Fibroblast of skin of left biceps (primary cell): ENCODE data around the gene CCDC117.

Source experiments
- DNase-seq, 2 experiments: peaks; one replicate each; pipeline ENCODE4 v3.0.0-alpha.2; 2013; ENCODE audit warnings: low read depth in 2 of 2

CCDC117 gene

DNA sequence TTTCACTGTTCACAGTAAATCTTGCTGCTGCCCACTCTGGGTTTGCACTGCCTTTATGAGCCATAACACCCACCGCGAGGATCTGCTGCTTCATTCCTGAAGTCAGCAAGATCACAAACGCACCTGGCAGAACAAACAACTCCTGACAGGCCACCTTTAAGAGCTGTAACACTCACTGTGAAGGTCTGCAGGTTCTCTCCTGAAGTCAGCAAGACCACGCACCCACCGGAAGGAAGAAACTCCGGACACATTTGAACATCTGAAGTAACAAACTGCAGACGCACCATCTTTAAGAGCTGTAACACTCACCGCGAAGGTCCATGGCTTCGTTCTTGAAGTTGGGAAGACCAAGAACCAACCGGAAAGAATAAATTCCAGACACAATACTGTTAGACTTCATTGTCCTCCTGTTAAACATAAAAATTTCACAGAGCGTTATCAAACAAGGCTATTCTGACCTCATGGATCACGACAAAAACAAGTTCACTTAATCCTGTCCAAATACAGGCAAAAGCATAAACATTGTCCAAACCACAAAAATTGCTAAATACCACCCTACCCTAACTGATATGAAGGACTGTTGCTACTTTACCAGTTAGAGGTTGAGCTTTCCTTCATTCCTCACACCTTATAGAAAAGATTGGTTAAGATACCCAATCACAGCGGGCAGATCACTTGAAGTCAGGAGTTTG is 3.0 kb upstream of the CCDC117 start:
- no peak for DNase-seq

DNA sequence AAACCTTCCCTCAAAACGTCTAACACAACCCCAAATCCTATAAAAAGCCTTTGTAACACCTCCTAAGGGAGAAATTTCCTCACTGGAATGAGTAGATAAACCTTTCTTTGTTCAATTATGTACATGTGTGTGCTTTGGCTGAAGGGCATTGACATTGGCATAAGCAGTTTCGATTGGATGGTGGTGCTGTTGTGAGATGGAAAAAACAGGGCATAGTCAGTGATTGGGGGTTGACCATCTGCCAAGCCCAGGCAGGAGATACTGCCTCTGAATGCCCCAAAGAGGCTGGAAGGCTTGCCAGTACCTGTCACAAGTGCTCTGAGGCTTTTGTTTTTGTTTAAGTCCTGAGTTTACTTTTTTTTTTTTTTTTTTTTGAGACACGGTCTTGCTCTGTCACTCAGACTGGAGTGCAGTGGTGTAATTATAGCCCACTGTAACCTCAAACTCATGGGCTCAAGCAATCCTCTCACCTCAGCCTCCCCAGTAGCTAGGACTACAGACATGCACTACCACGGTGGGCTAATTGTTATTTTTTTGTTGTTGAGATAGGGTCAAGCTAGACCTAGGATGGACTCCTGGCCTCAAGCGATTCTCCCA is 1.2 kb upstream of the CCDC117 start:
- DNase-seq, result no peak

DNA sequence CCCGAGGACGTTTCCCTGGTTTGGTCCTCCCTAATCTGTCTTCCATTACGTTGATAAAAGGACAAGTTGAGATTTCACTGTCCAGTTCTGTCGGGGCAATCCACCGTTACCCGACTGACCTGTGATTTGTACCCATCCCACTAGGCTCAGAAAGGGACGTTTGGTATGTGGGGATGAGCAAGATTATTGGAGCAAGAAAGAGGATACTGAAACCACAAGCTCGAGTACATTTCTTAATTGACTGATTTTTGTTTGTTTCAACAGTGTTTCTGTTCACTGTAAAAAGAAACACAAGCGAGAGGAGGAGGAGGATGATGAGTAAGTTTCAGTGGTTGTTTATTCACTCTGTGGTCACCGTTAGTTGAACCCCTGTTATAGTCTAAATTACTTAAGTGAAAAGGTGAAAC is 969 bp downstream of the CCDC117 start:
- no peak for DNase-seq

DNA sequence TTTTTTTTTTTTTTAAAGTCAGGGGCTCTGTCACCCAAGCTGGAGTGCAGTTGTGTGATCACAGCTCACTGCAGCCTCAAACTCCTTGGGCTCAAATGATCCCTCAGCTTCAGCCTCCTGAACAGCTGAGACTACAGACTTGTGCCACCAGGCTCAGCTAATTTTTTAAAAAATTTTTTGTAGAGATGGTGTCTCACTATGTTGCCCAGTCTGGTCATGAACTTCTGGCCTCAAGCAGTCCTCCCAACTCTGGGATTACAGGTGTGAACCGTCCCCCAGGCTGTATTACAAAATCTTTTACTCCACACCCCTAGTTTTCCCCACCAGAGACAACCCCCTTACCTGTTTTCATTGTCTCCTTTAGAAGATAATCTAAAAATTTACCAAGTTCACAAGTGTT is 1.9 kb downstream of the CCDC117 start:
- DNase-seq, result no peak

DNA sequence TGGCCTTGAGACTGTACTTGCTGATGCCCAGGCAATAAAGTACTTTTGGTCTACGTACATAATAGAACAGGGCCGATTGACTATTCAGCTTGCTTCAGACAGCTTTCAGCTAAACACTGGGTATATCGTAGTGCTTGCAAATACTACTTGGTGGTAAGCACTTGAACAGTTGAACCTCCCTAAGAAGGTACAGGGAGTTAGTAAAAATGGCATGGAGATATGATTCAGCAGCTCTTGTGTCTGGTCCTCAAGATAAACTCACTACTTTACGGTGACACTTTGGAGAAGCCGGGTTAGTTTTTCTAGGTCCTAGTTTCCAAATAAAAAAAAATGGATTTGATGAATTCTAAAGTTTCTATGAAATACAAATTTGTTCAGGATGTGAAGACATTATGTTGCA is 7.3 kb downstream of the CCDC117 start:
- DNase-seq, result no peak

DNA sequence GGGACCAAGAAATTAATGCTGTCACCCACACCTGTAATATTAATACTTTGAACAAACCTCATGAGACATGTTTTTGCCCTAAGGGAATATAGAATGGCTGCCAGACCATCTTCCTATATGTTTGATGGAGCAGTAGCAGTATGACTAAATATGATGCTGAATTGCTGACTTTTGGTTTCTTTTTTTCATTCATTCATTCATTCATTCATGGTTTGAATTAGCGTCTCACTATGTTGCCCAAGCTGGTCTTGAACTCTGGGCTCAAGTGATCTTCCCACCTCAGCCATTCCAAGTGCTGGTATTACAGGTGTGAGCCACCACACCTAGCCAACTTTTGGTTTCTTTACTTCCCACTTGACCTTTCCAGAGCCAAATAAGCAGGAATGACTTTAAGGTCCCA is 7.8 kb downstream of the CCDC117 start:
- no peak for DNase-seq

DNA sequence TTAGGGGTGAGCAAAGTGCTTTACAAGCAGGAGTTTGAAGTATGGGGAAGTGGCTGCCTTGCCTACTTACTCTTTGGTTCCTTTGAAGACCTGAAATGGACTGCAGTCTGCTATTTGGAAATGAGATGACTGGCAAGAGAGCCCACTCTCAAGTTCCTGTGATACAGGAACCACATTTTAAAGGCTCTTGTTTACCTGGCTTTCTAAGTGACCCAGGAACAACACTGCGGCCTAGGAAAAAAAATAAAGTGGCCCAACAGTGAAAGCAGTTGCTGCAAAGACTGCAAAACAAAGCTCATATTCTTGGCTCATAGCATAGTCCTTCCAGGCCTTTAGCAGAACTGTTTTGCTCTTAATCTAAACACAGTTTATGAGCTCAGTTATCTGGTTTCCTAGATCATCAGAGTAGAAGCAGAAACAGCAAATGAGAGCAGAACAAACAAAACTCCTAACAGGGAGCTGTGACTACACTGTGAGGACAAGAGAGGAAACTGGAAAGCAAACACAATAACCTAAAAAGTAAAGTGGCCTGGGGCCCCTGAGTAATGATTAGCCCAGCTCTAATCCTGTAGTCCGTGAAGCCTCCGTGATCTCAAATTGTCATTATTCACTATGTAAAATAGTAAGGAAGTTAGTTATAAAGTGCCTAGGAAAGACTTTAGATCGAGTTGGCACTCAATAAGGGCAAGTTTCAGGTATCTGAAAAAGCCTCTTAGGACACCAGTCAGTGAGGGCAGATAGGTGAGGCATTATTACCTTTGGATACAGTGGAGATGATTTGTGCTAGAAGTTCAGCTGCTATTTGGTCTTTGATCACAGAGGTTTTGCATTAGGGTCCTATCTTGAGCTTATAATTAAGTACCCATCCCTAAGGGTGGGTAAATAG is 11.5 kb downstream of the CCDC117 start:
- no peak for DNase-seq

DNA sequence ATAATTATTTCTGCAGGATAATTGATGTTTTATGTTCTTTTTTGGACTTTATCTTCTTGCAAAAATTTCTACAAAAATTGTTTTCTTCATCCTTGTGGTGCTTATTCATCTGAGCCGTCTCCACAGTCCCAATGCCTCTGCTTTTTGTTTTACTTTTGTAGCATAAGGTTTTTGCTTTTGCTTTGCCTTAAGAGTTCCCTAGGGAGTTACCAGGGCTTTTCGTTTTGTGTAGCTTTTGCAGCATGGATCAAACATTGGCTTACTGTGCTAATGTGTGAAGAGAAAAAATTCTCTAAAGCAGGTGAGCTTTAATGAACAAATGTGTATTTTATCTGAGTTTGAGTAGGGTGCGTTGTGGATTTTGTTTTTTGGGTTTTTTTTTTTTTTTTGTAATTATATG is 16.1 kb downstream of the CCDC117 start:
- no peak for DNase-seq

DNA sequence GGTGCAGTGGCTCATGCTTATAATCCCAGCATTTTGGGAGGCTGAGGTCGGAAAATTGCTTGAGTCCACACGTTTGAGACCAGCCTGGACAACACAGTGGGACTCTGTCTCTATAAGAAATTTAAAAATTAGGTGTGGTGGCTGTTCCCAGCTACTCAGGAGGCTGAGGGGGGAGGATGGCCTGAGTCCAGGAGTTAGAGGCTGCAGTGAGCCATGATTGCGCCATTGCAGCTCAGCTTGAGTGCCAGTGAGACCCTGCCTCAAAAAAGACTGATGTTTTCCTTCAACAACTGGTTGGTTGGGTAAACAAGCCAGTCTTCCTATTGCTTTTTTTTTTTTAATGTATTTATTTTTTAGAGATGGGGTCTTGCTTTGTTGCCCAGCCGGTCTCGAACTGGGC is 18.6 kb downstream of the CCDC117 start:
- no peak for DNase-seq

DNA sequence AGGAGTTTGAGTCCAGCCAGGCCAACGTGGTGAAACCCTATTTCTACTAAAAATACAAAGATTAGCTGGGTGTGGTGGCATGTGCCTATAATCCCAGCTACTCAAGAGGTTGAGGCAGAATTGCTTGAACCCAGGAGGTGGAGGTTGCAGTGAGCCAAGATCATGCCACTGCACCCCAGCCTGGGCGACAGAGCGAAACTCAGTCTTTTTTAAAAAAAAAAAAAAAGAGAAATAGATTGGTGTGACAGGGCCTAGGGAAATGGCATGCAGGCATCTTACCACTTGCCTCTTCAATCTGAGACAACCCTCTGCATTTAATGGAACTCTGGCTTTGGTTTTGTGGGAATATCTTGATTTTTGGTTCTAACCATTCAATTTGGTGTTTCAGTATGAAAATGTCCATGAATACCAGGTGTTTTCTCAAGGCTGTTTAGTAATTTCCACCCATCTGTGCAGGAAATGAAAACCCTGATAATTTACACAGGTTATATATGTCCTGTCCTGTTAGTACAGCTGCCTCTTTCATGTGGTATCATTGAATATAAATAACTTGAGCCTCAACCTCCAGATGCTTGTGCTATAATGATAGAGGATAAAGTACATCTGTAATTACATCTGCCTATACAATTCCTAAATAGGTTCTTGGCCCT is 19.5 kb downstream of the CCDC117 start:
- DNase-seq, result no peak

DNA sequence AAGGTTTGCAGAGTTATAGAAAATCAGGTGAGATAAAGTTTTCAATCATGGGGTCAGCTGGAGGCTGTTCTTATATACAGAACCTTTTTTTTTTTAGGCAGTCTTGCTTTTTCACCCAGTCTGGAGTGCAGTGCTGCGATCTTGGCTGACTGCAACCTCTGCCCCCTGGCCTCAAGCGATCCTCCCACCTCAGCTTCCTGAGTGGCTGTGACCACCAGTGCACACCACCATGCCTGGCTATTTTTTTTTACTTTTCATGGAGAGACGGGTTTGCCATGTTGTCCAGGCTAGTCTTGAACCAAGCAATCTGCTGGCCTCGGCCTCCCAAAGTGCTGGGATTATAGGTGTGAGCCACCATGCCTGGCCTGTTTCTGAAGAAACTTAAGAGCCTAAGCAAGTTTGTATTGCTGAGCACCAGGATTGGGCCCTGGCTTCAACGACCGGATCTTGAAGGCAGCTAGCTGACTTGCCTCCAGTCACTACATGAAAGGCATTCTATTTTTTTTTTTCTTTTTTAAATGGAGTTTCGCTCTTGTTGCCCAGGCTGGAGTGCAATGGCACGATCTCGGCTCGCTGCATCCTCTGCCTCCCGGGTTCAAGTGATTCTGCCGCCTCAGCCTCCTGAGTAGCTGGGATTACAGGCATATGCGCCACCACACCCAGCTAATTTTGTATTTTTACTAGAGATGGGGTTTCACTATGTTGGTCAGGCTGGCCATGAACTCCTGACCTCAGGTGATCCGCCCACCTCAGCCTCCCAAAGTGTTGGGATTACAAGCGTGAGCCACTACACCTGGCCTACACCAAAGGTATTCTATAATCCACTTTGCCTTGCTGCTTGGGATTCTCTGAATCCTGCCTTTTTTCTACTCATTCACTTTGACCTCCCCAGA is 20.2 kb downstream of the CCDC117 start:
- no peak for DNase-seq

DNA sequence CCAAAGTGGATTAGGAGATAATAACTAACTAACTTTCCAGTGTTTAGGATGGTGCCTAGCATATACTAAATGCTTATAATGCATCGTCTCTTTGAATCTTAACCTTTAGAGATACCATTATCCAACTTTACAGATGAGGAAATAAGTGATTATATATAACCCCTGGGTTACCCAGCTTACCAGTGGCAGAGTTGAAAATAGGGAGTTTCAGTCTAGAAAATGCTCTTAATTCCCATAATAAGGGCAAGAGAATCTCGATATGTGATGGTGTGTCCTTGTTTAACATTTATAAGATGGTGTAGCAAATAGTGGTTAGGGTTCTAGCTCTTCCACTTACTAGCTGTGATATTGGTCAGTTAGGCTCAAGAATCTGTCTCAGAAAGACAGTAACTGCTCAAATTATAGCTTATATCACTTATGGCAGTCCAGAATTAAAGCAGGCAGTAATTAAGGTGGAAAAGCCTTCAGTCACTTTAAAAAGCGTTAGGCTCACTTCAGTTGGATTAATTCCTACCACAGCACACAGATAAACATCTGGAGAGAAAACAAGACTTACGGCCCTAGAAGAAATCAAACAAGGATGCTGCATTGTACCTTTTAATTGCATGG is 21.6 kb downstream of the CCDC117 start:
- DNase-seq, result no peak

DNA sequence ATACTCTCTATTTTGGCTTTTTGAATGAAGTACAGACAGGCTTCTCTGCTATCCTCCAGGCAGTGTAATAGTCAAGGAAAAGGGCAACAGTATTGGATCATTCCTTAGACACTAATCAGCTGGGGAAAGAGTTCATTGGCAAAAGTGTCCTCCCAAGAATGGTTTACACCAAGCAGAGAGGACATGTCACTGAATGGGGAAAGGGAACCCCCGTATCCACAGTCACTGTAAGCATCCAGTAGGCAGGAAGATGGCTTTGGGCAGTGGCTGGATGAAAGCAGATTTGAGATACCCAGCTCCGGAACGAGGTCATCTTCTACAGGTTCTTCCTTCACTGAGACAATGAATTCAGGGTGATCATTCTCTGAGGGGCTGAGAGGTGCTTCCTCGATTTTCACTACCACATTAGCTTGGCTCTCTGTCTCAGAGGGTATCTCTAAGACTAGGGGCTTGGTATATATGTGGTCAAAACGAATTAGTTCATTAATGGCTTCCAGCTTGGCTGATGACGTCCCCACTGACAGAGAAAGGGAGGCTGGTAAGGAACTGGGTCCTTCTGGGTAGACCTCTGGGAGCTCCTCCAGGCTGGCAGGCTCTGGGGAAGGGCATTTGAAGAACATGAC is 22.7 kb downstream of the CCDC117 start:
- DNase-seq, result no peak

DNA sequence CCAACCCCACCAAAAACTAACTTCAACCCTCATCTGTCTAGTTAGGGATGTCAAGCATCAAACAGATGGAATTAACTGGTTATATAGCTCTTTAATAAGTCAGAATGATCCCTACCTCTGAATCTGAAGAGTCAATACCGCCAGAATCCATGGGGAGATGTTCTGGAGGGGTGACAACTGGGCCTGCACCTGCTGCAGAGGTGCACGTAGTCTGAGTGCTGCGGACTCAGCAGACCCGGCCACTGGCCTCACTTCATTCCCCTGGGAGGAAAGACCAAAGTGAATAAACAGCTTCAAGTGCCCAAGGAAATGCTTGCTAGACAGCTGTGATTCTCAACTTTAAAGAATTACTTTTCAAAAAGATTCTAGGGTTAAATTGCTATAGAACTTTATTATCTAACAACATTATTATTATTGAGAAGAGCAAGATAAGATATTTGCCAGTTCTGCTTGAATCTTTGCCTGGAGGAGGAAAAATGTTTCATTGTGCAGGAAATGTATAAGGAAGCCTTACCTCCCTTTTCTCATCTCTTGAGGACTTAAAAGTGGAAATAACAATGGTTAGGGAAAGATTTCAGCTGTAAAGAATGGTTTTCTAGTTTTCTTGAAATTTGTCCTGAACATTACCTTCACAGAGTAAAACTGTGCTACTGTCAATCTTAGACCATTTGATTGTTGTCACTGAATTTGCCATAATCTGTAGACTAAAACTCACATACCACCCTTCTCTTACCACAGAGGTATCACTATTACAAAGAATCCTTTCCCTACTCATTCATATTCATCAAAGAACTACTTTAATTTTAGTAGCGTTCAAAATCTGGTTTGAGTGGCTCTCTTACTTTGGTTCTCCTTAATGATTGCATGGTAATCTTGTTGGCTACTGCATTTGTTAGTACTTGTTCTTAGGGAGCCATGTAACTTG is 23.7 kb downstream of the CCDC117 start:
- no peak for DNase-seq

DNA sequence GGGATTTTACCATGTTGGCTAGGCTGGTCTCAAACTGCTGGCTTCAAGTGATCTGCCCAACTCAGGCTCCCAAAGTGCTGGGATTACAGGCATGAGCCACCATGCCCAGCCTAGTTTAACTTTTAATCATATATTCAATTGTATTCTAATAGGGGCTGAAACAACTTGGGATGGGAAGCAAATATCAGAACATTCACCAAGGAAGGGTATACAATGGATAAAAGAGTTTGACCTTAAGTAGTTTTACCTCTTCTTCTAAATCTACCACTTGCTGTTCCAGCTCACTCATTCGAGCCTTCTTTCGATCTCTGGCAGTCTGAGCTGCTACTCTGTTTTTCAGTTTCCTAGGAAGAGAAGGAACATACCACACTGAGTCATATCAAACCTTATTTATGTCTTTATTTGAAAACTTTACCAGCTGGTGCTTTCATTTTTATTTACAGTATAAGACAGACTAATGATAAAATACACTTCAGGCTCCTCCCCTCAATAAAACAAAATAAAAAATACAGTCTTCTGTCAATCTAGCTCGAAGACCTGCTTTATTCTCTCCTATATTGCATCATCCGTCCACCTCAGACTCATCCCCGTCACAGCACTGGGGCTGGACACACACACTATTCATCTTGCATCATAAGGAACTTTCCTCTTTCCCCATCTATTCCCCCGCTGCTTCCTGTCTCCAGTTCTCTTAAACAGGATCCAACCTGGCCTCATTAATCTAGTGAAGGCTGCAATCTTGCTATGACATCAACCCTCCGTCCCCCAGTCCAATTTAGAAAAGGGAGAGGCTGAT is 26.5 kb downstream of the CCDC117 start:
- peak; percentile 88 to 90 for DNase-seq

DNA sequence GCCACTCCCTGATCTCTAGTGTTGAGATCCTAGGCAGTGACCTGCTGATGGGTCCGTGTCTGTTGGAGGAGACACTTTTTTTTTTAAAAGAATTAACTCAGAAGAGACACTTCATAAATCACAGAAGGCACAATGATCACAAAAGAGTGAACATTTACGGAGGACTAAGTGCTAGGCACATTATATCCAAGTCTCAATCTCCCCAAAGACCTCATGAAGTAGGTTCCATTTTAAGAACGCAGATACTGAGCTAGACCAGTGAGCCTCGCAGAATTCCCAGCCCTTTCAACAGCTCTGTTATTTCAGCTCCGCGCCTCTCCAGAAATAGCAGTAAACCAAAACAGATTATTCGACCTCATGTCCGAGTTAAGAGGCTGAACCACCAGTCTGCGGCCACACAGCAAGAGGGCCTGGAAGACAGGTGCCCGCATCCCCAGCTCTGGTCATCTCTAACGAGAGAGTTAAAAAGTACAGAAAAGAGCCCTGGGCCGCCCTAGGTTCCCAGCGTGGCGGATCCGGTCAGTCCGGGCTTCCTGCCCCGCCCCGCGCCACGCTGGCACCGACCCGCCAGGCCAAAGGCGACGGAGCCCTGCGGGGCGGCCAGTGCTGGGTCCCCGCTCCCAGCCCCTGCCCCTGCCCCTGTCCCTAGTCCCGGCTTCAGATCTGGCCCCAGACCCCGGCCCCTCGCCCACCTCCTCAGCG is 27.3 kb downstream of the CCDC117 start:
- peak in 1 of 2 experiments; percentile 6 for DNase-seq

DNA sequence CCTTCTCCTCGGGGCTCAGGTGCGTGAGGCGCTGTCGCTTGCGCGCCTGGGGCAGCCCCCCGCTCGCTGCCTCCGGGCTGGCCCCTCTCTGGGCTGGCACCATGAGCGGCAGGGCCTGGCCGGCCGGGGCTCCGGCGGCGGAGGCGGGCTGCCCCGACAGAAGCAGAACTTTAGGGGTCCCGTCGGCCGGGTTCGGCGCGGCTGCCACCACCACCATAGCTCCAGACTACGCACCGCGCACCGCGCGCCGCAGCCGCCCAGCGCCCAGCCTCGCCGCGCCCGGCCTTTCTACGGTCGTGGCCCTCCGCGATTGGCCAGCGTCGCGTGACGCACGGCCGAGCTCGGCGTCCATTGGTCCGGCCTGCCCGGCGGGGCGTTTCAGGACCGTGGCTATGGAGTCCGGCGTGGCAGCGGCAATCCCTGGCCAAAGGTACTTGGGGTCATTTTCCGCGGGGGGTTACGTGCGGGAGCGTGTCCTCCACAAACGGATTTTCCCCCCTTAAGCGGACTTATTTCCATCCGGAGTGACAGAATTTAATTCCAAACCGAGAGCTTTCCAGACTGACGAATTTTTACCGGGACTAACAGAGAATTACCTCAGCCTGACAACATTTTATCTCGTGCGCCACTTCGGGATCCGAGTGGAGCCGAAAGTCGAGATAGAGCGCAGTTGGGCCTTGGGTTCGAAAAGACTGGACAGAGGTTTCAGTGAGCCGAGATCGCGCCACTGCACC is 28.0 kb downstream of the CCDC117 start, which contains the start of gene XBP1:
Gene XBP1, minus strand, starts transcription at position 262 of the 734 bp plus-strand sequence.
- DNase-seq, result peak; percentile 87
